Stimulated activated CD8-positive, alpha-beta memory T cell treated with anti-CD3 and anti-CD28 coated beads, Interleukin-7, amount 100 ng/mL, for 1 hour (primary cell): ENCODE data around the gene ASXL1.
"Not testable (repeated sequence)": the region's sequence is repeated elsewhere in the genome, so short reads cannot be mapped to it uniquely, and the experiment has no call there.

Experiments used
- DNase-seq, 2 donors: peaks; one replicate each; pipeline ENCODE4 v3.0.0-alpha.2; 2020; ENCODE audit warnings: low read depth in 2 of 2

ASXL1 gene

GRCh38 chr20:32337937-32338661, 20.0 kb upstream of the ASXL1 start:
- no peak for DNase-seq

GRCh38 chr20:32338665-32339064, 19.5 kb upstream of the ASXL1 start:
- DNase-seq = no peak

GRCh38 chr20:32339116-32339515, 19.0 kb upstream of the ASXL1 start:
- DNase-seq = no peak

- not testable (repeated sequence) for DNase-seq
These were observed 17.1 kb upstream of the ASXL1 start for GRCh38 chr20:32341053-32341452.

- DNase-seq = no peak
These were observed 14.7 kb upstream of the ASXL1 start for GRCh38 chr20:32343439-32343838.

GRCh38 chr20:32344835-32345506, 13.2 kb upstream of the ASXL1 start:
- DNase-seq = no peak

- no peak for DNase-seq
These were observed 9.9 kb upstream of the ASXL1 start for GRCh38 chr20:32348207-32348606.

GRCh38 chr20:32350421-32350820, 7.7 kb upstream of the ASXL1 start:
- no peak for DNase-seq

- no peak for DNase-seq
These were observed 5.9 kb upstream of the ASXL1 start for GRCh38 chr20:32352121-32352720.

GRCh38 chr20:32353848-32354496, 4.2 kb upstream of the ASXL1 start:
- DNase-seq = no peak

- no peak for DNase-seq
These were observed 3.3 kb upstream of the ASXL1 start for GRCh38 chr20:32354592-32355416.

- DNase-seq = no peak
These were observed 2.7 kb upstream of the ASXL1 start for GRCh38 chr20:32355417-32355841.

- DNase-seq = not testable (repeated sequence)
These were observed 2.1 kb upstream of the ASXL1 start for GRCh38 chr20:32355907-32356621.

- DNase-seq = no peak
These were observed 1.3 kb upstream of the ASXL1 start for GRCh38 chr20:32356622-32357374.

GRCh38 chr20:32357375-32357868, 709 bp upstream of the ASXL1 start:
- no peak for DNase-seq

GRCh38 chr20:32358632-32358882, 426 bp downstream of the ASXL1 start:
- peak in 1 of 2 donors; percentile 11 for DNase-seq

- peak; percentile 41 to 50 for DNase-seq
These were observed 927 bp downstream of the ASXL1 start for GRCh38 chr20:32358883-32359632.

GRCh38 chr20:32359633-32360332, 1.7 kb downstream of the ASXL1 start:
- DNase-seq = no peak

GRCh38 chr20:32360333-32360634, 2.2 kb downstream of the ASXL1 start:
- DNase-seq = no peak
